DMS53 treated with DMSO at 0.1 percent for 48 hours (cell line): ENCODE measurements around the gene COL23A1.
"Not testable (repeated sequence)": the region's sequence is repeated elsewhere in the genome, so short reads cannot be mapped to it uniquely, and the experiment has no call there.

Source experiments
- DNase-seq: peaks from one replicate; lab custom pipeline; 2025; ENCODE audit not compliant: unreplicated experiment; lab: John Stamatoyannopoulos, UW

COL23A1 gene

GRCh38 chr5:178207183-178207916, 382.8 kb downstream of the COL23A1 start:
- DNase-seq, result no peak

- DNase-seq, result no peak
These were observed 383.8 kb downstream of the COL23A1 start for GRCh38 chr5:178206166-178207101.

- DNase-seq, result no peak
These were observed 384.5 kb downstream of the COL23A1 start for GRCh38 chr5:178205749-178206047.

- peak; percentile 38 for DNase-seq
These were observed 385.1 kb downstream of the COL23A1 start for GRCh38 chr5:178204935-178205748.

- peak; percentile 86 for DNase-seq
These were observed 385.8 kb downstream of the COL23A1 start, which contains the start of gene HNRNPAB for GRCh38 chr5:178204182-178204934. Gene HNRNPAB, plus strand, starts transcription at chr5:178204533. Its CDS starts 305 bp downstream, at chr5:178204838.

GRCh38 chr5:178203670-178204181, 386.5 kb downstream of the COL23A1 start:
- no peak for DNase-seq

- no peak for DNase-seq
These were observed 387.7 kb downstream of the COL23A1 start for GRCh38 chr5:178202541-178202940.

DNA sequence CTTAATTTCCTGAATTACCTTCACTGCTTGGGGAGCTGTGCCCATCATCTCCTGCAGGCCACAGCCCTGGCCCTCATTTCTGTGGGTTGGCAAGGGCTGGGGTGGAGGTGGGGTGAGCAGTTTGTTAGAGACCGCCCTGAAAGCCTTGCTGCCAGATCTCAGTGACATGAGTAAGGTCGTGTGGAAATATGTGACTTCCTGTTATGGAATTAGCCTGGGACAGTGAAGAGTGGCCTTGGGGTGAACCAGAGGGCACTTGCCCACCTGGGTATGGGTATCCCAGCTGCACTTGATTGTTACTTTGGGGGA, 388.3 kb downstream of the COL23A1 start:
- no peak for DNase-seq

GRCh38 chr5:178201221-178201926, 388.8 kb downstream of the COL23A1 start:
- DNase-seq, result no peak

GRCh38 chr5:178199581-178200434, 390.4 kb downstream of the COL23A1 start:
- no peak for DNase-seq

DNA sequence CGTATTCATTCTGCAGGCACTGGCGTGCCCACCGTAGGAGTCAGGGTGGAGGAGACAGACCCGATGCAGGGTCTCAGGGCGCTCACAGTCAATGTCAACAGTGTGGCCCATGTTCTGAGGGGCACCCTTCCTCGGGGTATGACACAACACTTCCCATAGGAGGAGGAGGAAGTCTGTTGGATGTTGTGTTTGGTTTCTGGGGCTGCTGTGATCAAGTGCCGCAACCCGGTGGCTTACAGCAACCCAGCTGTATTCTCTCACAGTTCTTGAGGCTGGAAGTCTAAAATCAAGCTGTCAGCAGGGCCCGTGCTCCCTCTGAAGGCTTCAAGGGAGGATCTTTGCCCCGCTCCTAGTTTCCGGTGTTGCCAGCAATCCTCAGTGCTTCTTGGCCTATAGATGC, 391.5 kb downstream of the COL23A1 start:
- no peak for DNase-seq

GRCh38 chr5:178198151-178198550, 392.0 kb downstream of the COL23A1 start:
- DNase-seq, result not testable (repeated sequence)

DNA sequence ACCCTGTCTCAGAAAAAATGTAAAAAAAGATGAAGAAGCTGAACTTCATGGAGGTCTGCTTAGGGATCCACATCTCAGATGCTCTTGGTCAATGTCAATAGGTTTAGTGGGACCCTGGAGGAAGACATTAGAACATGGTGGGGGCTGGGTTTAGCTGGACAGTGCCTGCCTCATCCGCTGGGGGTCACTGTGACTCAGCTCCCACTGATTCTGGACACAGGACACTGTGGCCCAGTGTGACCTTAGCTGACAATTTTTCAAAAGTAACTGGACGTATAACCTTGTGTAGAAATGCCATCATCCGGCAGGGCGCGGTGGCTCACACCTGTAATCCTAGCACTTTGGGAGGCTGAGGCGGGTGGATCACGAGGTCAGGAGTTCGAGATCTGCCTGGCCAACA, 393.2 kb downstream of the COL23A1 start:
- DNase-seq, result no peak

- no peak for DNase-seq
These were observed 393.8 kb downstream of the COL23A1 start for GRCh38 chr5:178196281-178196812.

DNA sequence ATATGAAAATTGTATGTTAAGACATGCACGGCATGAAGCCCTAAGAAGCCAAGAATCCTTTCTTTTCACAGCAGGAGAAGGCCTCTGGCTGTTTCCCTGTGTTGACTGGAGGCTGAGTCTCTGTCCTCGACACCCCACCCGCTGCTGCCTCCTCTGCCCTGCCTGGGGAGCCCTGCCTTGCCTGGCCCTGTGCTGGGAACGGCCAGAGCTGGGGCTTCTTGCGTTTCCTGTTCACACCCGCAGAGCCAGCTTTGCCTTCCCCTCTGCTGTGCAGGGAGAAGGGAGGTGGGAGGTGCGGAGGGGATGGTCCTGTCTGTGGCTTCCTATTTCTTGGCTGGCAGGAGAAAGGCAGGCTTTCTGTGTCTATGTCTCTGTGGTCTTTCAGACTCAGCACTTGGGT, 396.2 kb downstream of the COL23A1 start:
- DNase-seq, result no peak

- DNase-seq, result no peak
These were observed 396.9 kb downstream of the COL23A1 start for GRCh38 chr5:178193251-178193809.

GRCh38 chr5:178192787-178193186, 397.4 kb downstream of the COL23A1 start:
- DNase-seq, result no peak

GRCh38 chr5:178192244-178192643, 397.9 kb downstream of the COL23A1 start:
- DNase-seq, result no peak
